ENCODE results near the gene RNF220.

- TF ChIP-seq GATA3 (IDR thresholded peaks at IDR 0.05; ENCODE audit: low read depth, low read length) (no peak), GATA2 (IDR thresholded peaks at IDR 0.05; ENCODE audit: low read depth, low read length) (no peak)
Measured at GRCh38 chr1:44553771-44554170, 148.7 kb downstream of the RNF220 start.

Measured in SH-SY5Y (cell line).